Stimulated activated effector memory CD8-positive, alpha-beta T cell treated with anti-CD3 and anti-CD28 coated beads, Interleukin-12 subunit alpha, Interleukin-12 subunit beta, amount 100 ng/mL, for 72 hours (primary cell): ENCODE data around the gene HYAL1.

ENCODE experiments used
- ATAC-seq: fragments of 150-1000 bp; cut with Tn5 transposase; 2 replicates; pipeline ENCODE4 v1.10.0; 2021
- DNase-seq, 2 donors: peaks; one replicate each; pipeline ENCODE4 v3.0.0; 2021 to 2022; ENCODE audit warnings: low spot score in 2 of 2
- H3K27ac Mint-ChIP-seq: one replicate; pipeline ENCODE4 v1.8.0; 2022; ENCODE audit warnings: mild to moderate bottlenecking, mixed read lengths
- H3K36me3 Mint-ChIP-seq: one replicate; pipeline ENCODE4 v1.8.0; 2022; ENCODE audit warnings: mild to moderate bottlenecking, mixed read lengths
- H3K4me1 Mint-ChIP-seq: one replicate; pipeline ENCODE4 v1.8.0; 2022; ENCODE audit warnings: mixed read lengths
- H3K4me3 Mint-ChIP-seq: one replicate; pipeline ENCODE4 v1.8.0; 2022; ENCODE audit warnings: mild to moderate bottlenecking, mixed read lengths
- H3K9me3 Mint-ChIP-seq: one replicate; pipeline ENCODE4 v1.8.0; 2022; ENCODE audit warnings: mixed read lengths

Gene HYAL1

DNA sequence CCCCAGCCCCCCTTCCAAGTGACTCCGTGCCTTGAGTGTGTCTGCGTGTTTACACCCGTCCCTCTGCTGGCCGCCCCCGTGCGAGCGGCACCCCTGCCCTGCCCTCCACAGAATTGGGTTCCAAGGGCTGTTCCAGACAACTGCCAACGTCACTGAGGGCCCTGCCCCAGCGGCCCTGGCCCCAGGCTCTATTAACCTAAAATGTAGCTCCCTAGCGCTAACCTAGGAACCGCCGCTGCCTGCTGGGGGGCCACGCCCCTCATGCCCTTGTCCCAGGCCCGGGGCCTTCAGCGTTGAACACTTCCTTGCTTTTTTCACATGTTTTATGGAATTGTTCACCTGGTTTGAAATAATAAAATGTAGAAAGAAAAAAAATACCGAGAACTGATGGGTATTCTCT, 44.4 kb downstream of the HYAL1 start:
- DNase-seq (no peak), ATAC-seq (no peak)
- Mint-ChIP-seq H3K36me3 (peaks cover 97% of the 10 kb centered on the region), H3K4me1 (peaks cover 21% of the 10 kb centered on the region), H3K27ac (peak overlapping the region; percentile 88), H3K4me3 (peak overlapping the region; percentile 66), H3K9me3 (no peaks in the 10 kb centered on the region)

DNA sequence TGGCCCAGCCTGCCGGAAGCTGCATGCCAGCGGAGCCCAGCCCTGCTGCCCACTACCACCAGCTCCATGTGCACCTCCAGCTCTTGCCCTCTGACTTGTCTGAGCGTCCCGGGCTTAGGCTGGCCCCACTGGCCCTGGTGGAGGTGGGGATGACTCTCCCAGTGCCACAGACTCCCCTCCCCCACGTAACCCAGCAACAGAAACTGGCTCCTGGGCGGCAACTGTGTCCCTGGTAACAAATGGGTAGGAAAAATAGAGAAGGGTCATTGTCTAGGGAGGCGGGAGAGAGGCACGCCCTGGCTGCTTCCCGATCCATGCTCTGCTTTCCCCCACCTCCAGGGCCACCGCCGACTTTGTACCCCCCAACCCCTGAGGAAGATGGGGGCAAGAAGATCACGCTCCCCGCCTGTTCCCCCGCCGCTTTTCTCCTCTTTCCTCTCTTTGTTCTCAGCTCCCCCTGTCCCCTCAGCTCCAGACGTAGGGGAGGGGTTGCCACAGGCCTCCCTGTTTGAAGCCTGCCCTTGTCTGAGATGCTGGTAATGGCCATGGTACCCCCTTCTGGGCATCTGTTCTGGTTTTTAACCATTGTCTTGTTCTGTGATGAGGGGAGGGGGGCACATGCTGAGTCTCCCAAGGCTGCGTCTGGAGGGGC, 45.2 kb downstream of the HYAL1 start:
- DNase-seq (no peak), ATAC-seq (no peak)
- Mint-ChIP-seq H3K9me3 (no peaks in the 10 kb centered on the region), H3K36me3 (peaks cover 97% of the 10 kb centered on the region), H3K4me1 (peaks cover 28% of the 10 kb centered on the region), H3K27ac (peak overlapping the region; percentile 88), H3K4me3 (no peak overlapping the region)

DNA sequence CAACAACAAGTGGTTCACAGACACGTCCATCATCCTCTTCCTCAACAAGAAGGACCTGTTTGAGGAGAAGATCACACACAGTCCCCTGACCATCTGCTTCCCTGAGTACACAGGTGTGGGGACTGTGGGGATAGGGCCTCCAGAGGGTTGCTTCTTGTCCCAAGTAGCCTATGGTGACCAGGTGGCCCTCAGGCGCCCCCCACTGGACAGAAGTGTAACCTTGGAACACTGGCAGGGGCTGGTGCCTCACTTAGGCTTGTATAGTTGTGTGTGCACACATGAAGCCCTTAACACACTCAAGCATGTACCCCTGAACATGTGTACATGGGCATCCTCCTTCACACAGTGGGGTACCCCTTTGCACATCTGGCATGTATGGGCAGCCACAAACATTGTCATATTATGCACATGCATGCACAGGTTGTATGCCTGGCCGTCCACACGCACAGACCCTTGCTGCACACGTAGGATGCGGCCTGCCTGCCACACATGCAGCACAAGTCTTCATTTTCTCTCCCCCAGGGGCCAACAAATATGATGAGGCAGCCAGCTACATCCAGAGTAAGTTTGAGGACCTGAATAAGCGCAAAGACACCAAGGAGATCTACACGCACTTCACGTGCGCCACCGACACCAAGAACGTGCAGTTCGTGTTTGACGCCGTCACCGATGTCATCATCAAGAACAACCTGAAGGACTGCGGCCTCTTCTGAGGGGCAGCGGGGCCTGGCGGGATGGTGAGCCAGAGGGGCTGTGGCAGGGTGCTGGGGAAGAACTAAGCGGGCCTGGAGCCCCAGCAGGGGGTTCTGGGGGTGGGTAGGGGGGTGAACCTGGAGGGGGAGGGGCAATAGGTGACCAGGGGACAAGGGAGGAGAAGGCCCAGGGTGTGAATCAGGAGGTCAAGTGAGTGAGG, 46.1 kb downstream of the HYAL1 start:
- Mint-ChIP-seq H3K4me1 (peaks cover 28% of the 10 kb centered on the region), H3K9me3 (no peaks in the 10 kb centered on the region), H3K36me3 (peaks cover 98% of the 10 kb centered on the region), H3K27ac (no peak overlapping the region), H3K4me3 (no peak overlapping the region)
- no peak for DNase-seq
- no peak for ATAC-seq

DNA sequence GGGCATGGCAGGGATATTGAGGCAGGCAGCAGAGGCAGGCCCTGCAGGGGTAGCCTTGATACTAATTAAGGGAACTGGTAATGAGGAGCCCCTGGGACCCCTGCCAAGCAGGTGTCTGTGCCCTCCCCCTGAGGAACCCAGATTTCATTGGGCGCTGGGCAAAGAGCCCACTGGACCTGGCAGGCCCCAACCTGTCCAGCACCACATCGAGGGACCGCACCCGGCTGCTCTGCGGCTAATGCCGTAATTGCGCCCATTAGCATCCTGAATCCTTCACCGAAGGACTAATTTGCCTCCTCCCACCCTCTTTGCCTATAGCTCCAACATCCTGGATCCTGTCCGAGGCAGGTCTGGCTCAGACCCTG, 48.1 kb downstream of the HYAL1 start:
- DNase-seq = no peak
- H3K36me3 Mint-ChIP-seq = peaks cover 100% of the 10 kb centered on the region
- no peak overlapping the region for H3K4me3 Mint-ChIP-seq
- peaks cover 43% of the 10 kb centered on the region for H3K4me1 Mint-ChIP-seq
- no peak for ATAC-seq
- no peaks in the 10 kb centered on the region for H3K9me3 Mint-ChIP-seq
- H3K27ac Mint-ChIP-seq = peak overlapping the region; percentile 86

DNA sequence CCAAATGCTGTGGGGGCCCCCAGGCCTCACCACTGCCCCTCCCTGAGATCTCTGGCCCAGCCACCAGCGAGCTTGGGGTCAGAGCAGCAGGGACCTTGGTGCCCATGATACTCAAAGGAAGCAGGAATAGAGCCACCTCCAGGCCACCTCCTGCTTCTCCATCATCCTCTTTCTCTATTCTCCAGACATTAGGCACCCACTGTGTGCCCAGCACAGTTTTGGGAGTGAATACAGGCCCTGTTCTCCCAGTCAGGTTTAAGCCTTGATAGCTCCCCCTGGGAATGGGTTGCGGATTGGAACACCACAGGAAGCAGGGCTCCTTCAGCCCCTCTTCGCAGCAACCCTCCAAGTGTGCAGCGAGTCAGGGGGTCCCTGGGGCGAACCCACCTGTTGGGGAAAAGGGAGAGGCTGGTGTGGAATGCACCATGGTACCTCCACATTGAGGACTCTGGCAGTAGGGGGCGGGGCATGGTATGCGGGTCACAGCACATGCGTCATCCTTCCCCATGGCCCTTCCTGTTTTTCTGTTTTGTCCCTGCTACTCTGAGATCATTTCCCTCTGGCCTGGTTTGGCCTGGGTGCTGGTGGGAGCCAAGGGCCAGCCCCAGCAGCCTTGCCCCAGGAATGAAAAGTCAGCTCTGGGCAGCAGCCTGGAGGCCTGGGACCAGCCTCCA, 48.7 kb downstream of the HYAL1 start:
- Mint-ChIP-seq H3K4me3 (no peak overlapping the region), H3K9me3 (no peaks in the 10 kb centered on the region), H3K36me3 (peaks cover 99% of the 10 kb centered on the region), H3K4me1 (peaks cover 44% of the 10 kb centered on the region), H3K27ac (peak overlapping the region; percentile 86)
- ATAC-seq (no peak), DNase-seq (no peak)

DNA sequence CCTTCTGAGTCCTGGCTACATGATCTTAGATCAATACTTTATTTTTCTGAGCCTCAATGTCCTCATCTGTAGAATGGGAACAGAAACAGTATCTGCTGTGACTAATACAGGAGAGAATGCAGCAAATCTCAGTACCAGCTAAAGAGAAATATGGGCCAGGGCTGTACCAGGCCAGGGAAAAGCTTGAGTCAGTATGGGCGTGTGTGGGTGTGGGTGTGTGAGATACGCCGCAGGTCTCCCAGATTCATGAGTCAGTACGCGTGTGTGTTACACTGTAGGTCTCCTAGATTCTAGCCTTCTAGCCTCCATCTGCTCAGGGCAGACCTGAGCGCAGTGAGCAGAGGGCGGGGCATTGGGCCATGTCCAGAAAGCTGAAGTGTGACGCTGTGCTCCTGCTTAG, 52.2 kb downstream of the HYAL1 start:
- ATAC-seq (peak; percentile 69), DNase-seq (peak in 1 of 2 donors; percentile 32)
- Mint-ChIP-seq H3K4me1 (peaks cover 65% of the 10 kb centered on the region), H3K36me3 (peaks cover 89% of the 10 kb centered on the region), H3K4me3 (peak overlapping the region; percentile 19), H3K9me3 (no peaks in the 10 kb centered on the region), H3K27ac (peak overlapping the region; percentile 85)

DNA sequence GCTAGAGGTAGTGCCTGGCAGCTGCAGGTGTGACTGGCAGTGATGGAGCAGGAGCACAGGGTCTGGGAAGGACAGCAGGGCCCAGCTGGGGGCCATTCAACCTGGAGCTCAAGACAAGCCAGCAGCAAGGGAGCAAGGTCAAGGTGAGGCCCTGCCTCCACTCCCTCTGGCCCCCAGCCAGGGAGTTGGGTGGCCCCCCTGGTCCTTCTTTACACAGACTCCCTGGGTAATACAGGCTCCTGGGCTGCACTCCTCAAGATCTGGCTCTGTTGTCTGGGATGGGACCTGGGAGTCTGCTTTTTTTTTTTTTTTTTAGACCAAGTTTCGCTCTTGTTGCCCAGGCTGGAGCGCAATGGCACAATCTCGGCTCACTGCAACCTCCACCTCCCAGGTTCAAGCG, 52.9 kb downstream of the HYAL1 start:
- Mint-ChIP-seq H3K4me3 (no peak overlapping the region), H3K27ac (peak overlapping the region; percentile 93), H3K36me3 (peaks cover 89% of the 10 kb centered on the region), H3K4me1 (peaks cover 72% of the 10 kb centered on the region), H3K9me3 (no peaks in the 10 kb centered on the region)
- DNase-seq = no peak
- no peak for ATAC-seq
